ENCODE data around the gene NUP214.

The NUP214 gene

GRCh38 chr9:131191857-131192256 lies 66.5 kb downstream of the NUP214 start:
- no peak for DNase-seq (ENCODE audit: low read depth)

GRCh38 chr9:131193051-131193450 lies 67.7 kb downstream of the NUP214 start:
- no peak overlapping the region for H3K4me3 ChIP-seq (ENCODE audit: low read length)
- DNase-seq (ENCODE audit: low read depth), result no peak
- TF ChIP-seq CTCF (IDR thresholded peaks at IDR 0.05; ENCODE audit: insufficient read depth, low read depth, low read length, missing control alignments), result no peak

More at GRCh38 chr9:131191857-131192256, 66.5 kb downstream of the NUP214 start:
- no peak for TF ChIP-seq CTCF (IDR thresholded peaks at IDR 0.05; ENCODE audit: insufficient read depth, low read depth, low read length, missing control alignments)
- no peak overlapping the region for H3K4me3 ChIP-seq (ENCODE audit: low read length)

GRCh38 chr9:131194762-131195161 lies 69.4 kb downstream of the NUP214 start:
- DNase-seq (ENCODE audit: low read depth), result no peak
- TF ChIP-seq CTCF (IDR thresholded peaks at IDR 0.05; ENCODE audit: insufficient read depth, low read depth, low read length, missing control alignments), result no peak
- no peak overlapping the region for H3K4me3 ChIP-seq (ENCODE audit: low read length)

GRCh38 chr9:131197160-131197911 lies 72.0 kb downstream of the NUP214 start:
- no peak overlapping the region for H3K4me3 ChIP-seq (ENCODE audit: low read length)
- no peak for TF ChIP-seq CTCF (IDR thresholded peaks at IDR 0.05; ENCODE audit: insufficient read depth, low read depth, low read length, missing control alignments)
- DNase-seq (ENCODE audit: low read depth), result no peak

- no peak overlapping the region for H3K4me3 ChIP-seq (ENCODE audit: low read length)
- no peak for DNase-seq (ENCODE audit: low read depth)
- no peak for TF ChIP-seq CTCF (IDR thresholded peaks at IDR 0.05; ENCODE audit: insufficient read depth, low read depth, low read length, missing control alignments)
Observed at GRCh38 chr9:131198041-131198715, 72.8 kb downstream of the NUP214 start.

GRCh38 chr9:131201856-131202255 lies 76.5 kb downstream of the NUP214 start:
- DNase-seq (ENCODE audit: low read depth), result no peak
- TF ChIP-seq CTCF (IDR thresholded peaks at IDR 0.05; ENCODE audit: insufficient read depth, low read depth, low read length, missing control alignments), result no peak
- no peak overlapping the region for H3K4me3 ChIP-seq (ENCODE audit: low read length)
